ENCODE data around the gene SP7. TPM values are rescaled to one million over a fixed set of nuclear protein-coding genes. Genes with fewer than 3 reads are reported as not detected.
"Not testable (repeated sequence)": the region's sequence is repeated elsewhere in the genome, so short reads cannot be mapped to it uniquely, and the experiment has no call there.

SP7 gene
- total RNA-seq, 1 donor from 2014 or later: not detected

DNA sequence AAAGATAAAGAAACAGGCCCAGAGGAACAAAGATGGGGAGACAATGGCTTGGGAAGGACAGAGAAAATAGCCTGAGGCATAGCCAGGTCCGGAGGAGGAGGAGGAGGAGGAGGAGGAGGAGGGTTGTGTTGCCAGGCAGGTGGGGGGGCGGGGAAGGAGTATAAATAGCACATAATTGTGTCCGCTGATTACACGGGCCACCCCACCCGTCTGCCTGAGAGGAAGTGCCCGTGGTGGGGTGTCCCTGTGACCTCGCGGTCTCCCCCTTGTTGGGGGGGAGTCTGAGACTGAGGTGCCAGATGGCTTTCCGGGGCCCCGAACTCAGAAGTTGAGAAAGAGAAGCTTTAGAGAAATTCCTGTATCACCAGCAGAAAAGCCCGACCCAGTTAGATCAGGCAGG, 1.9 kb upstream of the SP7 start:
- no peak for DNase-seq (ENCODE audit: low read depth)
- TF ChIP-seq, protein P1, sequence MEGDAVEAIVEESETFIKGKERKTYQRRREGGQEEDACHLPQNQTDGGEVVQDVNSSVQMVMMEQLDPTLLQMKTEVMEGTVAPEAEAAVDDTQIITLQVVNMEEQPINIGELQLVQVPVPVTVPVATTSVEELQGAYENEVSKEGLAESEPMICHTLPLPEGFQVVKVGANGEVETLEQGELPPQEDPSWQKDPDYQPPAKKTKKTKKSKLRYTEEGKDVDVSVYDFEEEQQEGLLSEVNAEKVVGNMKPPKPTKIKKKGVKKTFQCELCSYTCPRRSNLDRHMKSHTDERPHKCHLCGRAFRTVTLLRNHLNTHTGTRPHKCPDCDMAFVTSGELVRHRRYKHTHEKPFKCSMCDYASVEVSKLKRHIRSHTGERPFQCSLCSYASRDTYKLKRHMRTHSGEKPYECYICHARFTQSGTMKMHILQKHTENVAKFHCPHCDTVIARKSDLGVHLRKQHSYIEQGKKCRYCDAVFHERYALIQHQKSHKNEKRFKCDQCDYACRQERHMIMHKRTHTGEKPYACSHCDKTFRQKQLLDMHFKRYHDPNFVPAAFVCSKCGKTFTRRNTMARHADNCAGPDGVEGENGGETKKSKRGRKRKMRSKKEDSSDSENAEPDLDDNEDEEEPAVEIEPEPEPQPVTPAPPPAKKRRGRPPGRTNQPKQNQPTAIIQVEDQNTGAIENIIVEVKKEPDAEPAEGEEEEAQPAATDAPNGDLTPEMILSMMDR (conservative IDR thresholded peaks at IDR 0.05; ENCODE audit: low read depth, low read length): no peak
- no peak overlapping the region for H3K4me3 ChIP-seq (ENCODE audit: low read depth, low read length)

DNA sequence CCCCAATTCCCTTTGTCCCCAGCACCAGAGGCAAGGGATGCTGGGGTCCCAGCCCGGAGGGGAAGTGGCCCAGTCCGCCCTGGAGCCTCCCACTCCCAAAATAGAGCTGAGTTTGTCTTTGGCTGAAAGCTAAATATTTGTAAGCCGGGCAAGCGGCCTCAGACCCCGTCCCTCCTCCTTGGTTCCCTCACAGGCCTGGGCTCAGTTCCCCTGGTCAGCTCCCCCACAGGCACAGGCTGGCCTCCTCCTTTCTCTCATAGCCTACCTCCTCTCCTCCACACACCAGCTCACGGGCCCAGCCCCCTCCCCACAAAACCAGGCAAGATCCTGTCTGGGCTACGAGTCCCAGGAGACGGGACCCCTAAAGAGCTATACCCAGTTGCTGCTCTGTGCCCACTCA, 1.3 kb downstream of the SP7 start:
- DNase-seq (ENCODE audit: low read depth): no peak
- TF ChIP-seq, protein P1 (conservative IDR thresholded peaks at IDR 0.05; ENCODE audit: low read depth, low read length): no peak
- no peak overlapping the region for H3K4me3 ChIP-seq (ENCODE audit: low read depth, low read length)

DNA sequence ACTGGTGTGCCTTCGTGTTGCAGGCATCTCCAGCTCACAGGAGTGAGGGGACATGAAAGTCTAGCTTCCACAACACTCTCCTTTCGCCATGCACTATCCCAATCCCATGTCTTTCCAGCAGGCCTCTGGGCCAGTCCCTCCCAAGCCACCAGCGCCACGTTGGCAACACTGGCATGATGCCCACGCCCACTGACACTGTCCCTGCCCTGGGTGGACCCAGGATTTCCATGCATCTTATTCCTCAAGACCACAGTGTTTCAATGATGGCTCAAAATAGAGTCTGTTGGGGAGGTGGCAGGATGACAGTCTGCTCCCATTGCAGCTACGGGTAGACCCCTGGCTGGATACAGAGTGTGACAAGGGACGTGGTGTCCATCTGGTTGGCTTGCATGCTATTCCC, 2.3 kb downstream of the SP7 start:
- no peak overlapping the region for H3K4me3 ChIP-seq (ENCODE audit: low read depth, low read length)
- TF ChIP-seq, protein P1 (conservative IDR thresholded peaks at IDR 0.05; ENCODE audit: low read depth, low read length): no peak
- no peak for DNase-seq (ENCODE audit: low read depth)

DNA sequence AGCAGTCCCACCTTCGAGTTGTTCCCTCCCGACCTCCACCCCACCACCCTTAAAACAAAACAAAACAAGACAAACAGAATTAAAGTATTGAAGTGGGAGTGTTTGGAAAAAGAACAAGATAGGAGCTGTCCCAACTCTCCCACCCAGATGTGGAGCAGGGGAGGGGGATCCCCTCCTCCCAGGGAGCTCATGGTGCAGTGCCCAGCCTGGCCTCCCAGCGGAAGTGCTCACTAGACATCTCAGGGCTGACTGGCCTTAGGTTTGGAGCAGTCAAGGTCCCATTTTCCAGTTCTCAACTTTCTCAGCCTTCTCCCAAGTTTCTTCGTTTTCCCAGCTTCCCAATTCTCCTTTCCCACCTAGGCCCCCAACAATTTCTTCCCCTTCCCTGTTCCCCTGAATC, 2.9 kb downstream of the SP7 start:
- TF ChIP-seq, protein P1 (conservative IDR thresholded peaks at IDR 0.05; ENCODE audit: low read depth, low read length): no peak
- H3K4me3 ChIP-seq (ENCODE audit: low read depth, low read length): no peak overlapping the region
- DNase-seq (ENCODE audit: low read depth): no peak

DNA sequence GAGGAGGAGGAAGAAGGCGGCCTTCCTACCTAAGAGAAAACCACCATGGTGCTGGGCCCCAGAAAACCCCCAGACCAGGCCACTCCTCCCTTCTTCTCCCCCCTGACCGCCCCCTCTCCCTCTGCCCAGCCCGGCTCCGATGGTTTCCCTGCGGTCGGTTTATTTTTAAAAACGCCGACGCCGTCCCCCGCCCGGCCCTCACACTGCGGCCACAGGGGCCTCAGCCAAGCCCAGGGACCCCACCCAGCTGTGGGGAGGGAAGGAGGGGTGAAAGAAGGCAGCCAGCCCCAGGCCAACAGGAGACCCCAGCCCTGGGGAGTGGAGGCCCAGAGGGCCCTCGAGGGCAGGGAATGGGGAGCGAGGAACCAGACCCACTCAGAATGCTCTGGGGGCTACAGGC, 3.4 kb downstream of the SP7 start:
- TF ChIP-seq, protein P1 (conservative IDR thresholded peaks at IDR 0.05; ENCODE audit: low read depth, low read length): no peak
- no peak overlapping the region for H3K4me3 ChIP-seq (ENCODE audit: low read depth, low read length)
- no peak for DNase-seq (ENCODE audit: low read depth)

DNA sequence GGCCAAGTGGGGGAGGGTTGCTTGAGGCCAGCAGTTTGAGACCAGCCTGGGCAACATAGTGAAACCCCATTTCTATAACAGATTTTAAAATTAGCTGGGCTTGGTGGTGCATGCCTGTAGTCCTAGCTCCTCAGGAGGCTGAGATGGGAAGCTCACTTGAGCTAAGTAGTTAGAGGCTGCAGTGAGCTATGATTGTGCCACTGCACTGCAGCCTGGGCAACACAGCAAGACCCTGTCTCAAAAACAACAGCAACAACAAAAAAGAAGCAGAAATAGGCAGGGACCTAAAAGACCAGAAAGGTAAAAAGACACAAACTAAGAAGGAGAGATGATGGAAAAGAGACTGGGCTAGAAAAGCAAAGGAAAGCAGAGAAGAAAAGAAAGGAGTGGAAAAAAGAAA, 3.8 kb downstream of the SP7 start:
- H3K4me3 ChIP-seq (ENCODE audit: low read depth, low read length); DNase-seq (ENCODE audit: low read depth): not testable (repeated sequence)

DNA sequence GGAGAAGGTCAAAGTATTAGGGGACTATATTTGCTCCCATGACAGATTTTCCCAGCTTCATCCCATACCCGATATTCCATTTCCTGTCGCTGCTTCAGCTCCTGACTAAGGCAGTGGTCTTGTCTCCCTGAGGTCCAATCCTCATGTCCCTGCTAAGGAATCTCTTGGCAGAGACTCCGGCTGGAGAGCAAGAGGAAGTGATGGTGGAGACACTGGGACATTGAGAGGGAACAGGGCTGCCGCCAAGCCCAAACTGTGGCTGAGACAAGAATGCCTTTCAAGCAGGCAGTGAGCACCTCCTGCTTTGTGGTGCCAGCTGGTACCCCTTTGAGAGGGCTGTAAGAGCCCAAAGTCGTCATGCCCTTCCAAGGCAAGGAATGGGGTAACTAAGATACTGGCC, 5.5 kb downstream of the SP7 start:
- H3K4me3 ChIP-seq (ENCODE audit: low read depth, low read length): no peak overlapping the region
- no peak for DNase-seq (ENCODE audit: low read depth)
- TF ChIP-seq, protein P1 (conservative IDR thresholded peaks at IDR 0.05; ENCODE audit: low read depth, low read length): no peak

DNA sequence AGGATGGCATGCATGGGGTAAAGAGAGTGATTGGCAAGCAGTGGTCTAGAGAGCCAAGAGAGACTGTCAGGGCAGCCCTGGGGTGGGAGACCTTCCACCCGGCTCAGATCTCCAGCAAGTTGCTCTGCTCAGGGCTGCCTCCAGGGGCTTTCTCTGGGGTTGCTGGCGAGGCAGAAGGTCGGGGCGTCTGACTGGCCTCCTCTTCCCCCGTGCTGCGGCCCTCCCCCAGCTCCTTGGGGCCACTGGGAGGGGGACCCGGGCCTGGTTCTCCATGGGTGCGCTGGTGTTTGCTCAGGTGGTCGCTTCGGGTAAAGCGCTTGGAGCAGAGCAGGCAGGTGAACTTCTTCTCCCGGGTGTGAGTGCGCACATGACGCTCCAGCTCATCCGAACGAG, 8.1 kb downstream of the SP7 start:
- TF ChIP-seq, protein P1 (conservative IDR thresholded peaks at IDR 0.05; ENCODE audit: low read depth, low read length): no peak
- H3K4me3 ChIP-seq (ENCODE audit: low read depth, low read length): no peak overlapping the region
- no peak for DNase-seq (ENCODE audit: low read depth)
